NCI-H1105 (cell line): ENCODE measurements around the gene RIC8B.
A peak's percentile ranks its signal among the peaks of the same experiment; 100 is the strongest.

Experiments used
- DNase-seq: peaks from one replicate; lab custom pipeline; 2025; lab: John Stamatoyannopoulos, UW

Gene RIC8B

GRCh38 chr12:106801830-106802533 is 27.5 kb downstream of the RIC8B start:
- DNase-seq: no peak

DNA sequence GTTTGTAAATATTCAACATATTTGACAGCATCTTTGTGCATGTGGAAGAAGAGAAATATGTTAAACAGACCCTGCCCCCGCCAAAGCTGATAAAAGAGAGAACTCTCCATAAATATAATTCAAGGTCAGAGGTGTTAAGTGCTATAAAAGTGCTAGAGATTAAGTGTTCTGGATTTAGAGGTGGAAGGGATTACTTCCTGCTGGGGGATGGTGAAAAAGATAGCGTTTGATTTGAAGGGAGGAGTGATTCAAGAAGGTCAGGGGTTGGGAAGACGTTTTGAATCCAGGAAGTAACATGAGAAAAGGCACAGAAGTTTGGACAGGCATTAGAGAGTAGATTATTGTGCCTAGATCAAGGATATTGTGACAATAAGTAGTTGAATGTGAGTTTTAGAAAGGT is 30.2 kb downstream of the RIC8B start:
- DNase-seq: no peak

DNA sequence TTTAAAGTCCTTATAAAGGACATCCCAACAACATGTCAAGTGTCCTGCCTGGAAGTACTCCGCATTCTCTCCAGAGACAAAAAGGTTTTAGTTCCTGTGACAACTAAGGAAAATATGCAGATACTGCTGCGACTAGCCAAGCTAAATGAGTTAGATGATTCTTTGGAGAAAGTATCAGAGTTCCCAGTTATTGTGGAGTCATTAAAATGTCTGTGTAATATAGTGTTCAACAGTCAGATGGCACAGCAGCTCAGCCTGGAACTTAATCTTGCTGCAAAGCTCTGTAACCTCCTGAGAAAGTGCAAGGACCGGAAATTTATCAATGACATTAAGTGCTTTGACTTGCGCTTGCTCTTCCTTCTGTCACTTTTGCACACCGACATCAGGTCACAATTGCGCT is 40.2 kb downstream of the RIC8B start:
- DNase-seq: no peak

GRCh38 chr12:106815741-106816140 is 41.3 kb downstream of the RIC8B start:
- no peak for DNase-seq

DNA sequence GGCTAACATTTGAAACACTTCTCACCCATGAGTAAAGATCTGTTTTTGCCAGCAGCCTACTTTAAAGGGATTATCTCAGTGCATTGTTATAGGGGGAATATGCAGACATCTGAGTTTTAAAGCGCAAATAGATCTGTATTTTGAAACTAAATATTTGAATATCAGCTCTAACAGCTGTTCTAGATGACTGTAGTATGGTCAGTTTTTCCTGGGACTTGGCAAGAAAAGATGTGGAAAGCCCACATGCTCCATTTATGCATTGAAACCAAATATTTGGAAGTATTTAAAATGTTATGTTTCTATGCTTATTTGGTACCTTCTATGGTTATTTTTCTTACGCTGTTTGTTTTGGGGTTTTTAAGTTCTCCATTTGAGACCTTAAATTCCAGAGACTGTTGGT is 41.7 kb downstream of the RIC8B start:
- no peak for DNase-seq

GRCh38 chr12:106819991-106820390 is 45.5 kb downstream of the RIC8B start:
- DNase-seq: no peak

GRCh38 chr12:106831699-106832098 is 57.2 kb downstream of the RIC8B start:
- no peak for DNase-seq

- no peak for DNase-seq
Measured at GRCh38 chr12:106837782-106838181, 63.3 kb downstream of the RIC8B start.

DNA sequence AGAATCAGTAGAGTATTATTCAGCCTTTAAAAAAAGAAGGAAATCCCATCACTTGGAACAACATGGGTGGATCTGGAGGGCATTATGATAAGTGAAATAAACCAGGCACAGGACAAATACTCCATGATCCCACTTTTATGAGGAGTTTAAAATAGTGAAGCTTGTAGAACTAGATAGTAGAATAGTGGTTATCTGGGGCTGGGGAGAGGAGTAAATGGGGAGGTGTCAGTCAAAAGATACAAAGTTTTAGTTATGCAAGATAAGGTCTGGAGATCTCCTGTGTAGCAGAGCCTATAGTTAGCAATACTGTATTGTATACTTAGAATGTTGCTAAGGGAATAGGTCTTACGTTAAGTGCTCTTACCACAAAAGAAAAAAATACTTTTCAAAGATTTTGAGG is 64.9 kb downstream of the RIC8B start:
- no peak for DNase-seq

DNA sequence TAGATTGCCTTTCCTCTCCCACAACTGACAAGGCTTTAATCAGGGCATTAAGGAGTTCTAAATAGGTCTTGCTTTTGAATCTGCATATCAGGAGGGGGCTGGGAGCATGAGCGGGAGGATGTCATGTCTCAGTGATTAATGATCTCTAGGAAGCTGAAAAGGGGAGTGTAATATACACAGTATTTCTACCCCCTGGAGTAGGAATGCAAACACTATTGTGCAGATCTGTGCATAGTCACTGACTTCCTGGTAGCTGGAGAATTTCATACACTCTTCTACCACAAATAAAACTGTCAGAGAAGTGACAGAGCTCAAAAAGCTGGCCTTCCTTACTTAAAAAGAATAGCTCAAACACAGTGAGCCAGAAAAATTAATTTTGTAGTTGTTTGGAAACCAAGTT is 65.8 kb downstream of the RIC8B start:
- no peak for DNase-seq

DNA sequence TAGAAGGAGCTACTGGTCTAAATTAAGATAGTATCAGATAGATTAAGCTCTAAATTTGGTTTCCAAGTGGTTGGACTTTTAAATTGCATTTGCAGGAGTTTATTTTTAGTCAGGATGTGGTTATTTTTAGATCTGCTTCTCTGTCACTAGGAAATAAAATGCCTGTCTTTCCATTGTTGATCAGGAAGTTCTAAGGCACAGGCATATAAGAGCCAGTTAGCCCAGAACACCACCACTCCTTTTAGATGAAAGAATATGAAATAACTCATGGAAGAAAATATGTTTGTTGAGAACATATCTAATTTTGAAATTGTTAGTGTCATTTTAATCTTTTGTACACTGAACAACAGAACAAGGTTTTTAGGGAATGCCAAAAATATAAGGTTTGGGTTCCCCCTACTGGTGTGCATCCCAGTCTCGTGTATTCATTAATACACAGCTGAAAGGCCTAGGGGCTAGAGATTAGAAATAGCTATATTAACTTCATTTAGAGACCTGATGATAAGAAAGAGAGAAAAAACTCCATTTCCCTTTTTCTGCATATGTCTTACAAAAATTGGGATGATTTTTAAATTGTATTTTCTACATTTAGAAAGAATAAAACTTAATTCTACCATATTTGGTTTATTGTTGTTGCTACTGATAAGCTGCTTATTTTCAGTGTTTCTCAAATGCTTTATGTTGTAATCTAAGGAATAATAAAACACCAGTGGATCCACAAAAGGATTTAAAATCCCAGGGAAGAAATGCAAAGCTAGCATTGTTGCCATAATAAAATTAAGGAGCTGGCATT is 67.2 kb downstream of the RIC8B start:
- DNase-seq: peak; percentile 37

DNA sequence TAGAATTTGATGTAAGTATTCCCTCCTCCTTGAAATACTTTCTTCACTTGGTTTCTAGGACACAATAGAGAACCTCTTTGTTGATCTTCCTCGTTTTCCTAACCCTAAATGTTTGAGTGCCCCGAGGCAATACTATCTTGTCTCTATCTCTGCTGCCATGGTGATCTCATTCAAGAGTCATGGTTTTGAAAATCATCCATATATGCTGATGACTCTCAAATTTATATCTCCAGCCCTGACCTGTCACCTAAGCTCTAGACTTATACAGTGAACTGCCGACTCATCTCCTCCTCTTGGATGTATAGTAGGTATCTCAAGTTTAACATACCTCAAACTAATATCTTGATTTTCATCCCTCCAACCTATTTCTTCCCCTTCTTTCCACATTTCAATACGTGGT is 71.4 kb downstream of the RIC8B start:
- DNase-seq: no peak

DNA sequence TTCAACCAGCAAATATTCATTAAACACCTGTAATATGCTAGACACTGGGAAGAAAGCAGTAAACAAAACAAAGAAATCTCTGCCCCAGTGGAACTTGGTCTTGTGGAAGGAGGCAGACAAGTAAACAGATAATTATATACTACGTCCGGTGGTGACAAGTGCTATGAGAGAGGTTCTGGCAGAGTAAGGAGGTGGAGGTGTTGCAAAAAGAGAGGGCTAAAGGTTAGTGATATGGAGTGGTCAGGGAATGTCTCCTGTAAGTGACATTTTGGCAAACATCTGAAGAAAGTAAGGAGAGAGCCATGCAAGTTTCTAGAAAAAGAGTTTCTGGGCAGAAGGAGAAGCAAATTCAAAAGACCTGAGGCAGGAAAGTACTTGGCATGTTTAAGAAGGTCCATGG is 73.4 kb downstream of the RIC8B start:
- no peak for DNase-seq

DNA sequence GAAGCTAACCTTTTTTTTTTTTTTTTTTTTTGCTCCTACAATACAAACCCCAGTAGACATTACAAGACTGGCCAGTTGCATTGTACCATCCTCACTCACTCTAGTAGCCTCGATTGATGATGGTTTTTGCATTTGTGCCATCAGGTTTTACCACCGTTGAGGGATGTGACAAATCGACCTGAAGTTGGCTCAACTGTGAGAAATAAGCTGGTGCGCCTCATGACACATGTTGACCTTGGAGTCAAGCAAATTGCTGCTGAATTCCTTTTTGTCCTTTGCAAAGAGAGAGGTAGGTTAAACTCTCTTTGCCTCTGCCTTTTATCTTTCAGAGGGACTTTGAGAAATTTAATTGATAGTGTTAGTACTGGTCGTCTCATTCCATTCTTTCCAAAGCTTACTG is 76.8 kb downstream of the RIC8B start:
- no peak for DNase-seq

GRCh38 chr12:106854723-106855122 is 80.2 kb downstream of the RIC8B start:
- no peak for DNase-seq

DNA sequence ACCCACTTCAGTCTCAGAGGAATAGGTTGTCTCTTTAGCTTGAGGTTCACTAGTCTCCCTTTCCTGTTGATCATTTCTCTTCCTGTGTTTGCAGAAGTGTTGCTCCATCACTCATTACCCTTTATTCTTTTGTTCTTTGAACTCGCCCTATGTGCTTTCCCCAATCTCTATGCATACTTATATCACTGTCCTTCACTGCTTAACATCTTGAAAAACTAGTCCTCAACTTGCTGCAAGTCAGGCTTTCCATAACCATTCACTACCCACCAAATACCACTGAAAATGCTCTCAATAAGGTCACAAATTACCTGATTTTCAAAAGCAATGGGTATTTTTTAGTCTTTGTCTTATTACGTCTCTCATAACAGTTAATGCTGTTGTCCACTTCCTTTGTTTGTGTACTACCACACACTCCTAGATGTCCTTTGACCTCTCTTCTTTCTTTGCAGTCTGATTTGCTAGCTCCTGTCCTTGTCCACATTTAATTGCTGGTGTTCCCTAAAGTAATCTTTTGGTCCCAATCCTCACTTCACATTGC is 80.8 kb downstream of the RIC8B start:
- no peak for DNase-seq

DNA sequence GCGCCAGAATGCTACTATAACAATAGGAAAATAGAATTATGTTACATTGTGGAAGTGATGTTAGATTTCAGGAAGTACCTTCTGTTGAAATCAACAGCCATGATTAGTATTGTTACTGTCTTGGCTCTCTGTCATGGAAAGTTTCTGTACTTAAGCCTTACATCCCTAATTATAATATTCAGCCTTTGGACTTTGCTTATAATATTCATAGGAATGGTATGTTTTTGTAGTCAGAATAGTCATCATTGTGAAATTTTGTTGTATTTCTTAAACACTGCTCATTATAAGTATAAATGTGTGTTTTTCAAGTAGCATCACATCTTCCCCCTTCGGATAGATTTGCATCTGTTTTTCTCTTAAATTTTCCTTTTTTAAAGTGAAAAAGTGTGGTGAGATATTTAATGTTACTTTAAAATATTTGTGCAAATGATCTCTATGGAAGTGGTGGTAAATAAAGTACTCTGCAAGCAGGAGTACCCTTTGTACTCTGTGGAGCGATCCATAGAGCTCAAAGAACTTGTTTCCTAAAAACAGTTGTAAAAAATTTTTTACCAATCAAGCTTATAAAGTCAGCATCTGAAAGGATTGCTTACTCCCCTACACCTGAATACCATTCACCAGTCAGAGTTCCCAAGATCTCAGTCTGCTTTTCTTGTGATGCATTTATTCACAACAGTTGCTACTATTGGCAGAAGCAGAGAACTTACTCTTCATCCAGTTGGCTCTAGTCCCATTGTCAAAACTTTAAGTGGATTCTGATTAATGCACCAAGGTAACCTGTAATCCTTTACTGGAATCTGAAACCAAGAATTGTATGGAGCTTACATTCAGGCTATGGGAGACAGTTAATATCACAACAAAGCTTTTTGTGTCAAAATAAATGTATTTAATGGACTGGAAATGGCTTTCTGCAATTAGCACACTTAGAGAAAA is 87.8 kb downstream of the RIC8B start:
- no peak for DNase-seq

GRCh38 chr12:106863189-106863588 is 88.7 kb downstream of the RIC8B start:
- no peak for DNase-seq

GRCh38 chr12:106865683-106866082 is 91.2 kb downstream of the RIC8B start:
- DNase-seq: no peak

GRCh38 chr12:106866426-106867080 is 92.1 kb downstream of the RIC8B start:
- DNase-seq: no peak

DNA sequence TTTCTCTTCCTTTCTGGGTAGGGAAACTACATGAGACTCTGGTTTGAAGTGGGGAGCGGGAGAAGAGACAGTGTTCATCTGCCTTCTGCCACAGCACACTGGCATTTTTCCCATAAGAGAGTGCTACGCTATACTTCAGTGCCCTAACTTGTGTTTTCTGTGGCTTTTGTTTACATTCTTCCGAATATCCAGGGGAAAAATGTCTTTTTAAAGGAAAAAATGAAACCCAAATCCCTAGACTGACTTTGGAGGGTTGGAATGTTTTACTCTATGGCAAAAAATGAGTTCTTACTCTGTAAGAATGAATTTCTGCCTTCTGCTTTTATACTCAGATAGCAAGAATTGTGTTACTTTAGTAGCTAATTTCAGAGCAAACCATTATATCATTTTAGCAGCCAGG is 93.2 kb downstream of the RIC8B start:
- DNase-seq: no peak
